IMR-90 (cell line): ENCODE data around the gene SIPA1L3. TPM values are rescaled to one million over a fixed set of nuclear protein-coding genes. Genes with fewer than 3 reads are reported as not detected.

Source experiments
- ATAC-seq: fragments of 200-7000 bp; cut with Tn5 transposase; 2 replicates; pipeline ENCODE4 v1.9.1; 2020; ENCODE audit warnings: low read depth, mild to moderate bottlenecking, moderate library complexity
- BruUV-seq: library from RNA; stranded (reverse); fragments of 400-500 nt; replicated peaks from 2 replicates; lab custom pipeline; 2021; lab: Mats Ljungman, UMichigan
- CTCF ChIA-PET: fragments of 300-600 bp; formaldehyde crosslinking; extraction: SDS; loops from one replicate; lab custom pipeline; 2021; ENCODE audit warnings: antibody characterized with exemption; lab: Yijun Ruan, JAX
- POLR2A ChIA-PET: fragments of 300-600 bp; sonication (Branson Sonifier 250); formaldehyde crosslinking; loops from one replicate; lab custom pipeline; 2022; ENCODE audit warnings: antibody characterized with exemption; ENCODE audit not compliant: unreplicated experiment; lab: Charles Lee
- DNase-seq: peaks from one replicate; pipeline ENCODE4 v3.0.0; 2013
- H2AFZ ChIP-seq: replicated peaks from 2 replicates; pipeline ENCODE3; 2013; ENCODE audit warnings: low read length, mild to moderate bottlenecking; ENCODE audit not compliant: poor library complexity
- H2AK5ac ChIP-seq: 2 replicates; pipeline ENCODE4 v1.6.1; 2013; ENCODE audit warnings: low read depth, low read length, inconsistent platforms
- H2AK9ac ChIP-seq: replicated peaks from 2 replicates; pipeline ENCODE3; 2013; ENCODE audit warnings: mild to moderate bottlenecking, low read depth, low read length, moderate library complexity; ENCODE audit not compliant: poor library complexity
- H2BK120ac ChIP-seq: 2 replicates; pipeline ENCODE4 v1.6.1; 2013; ENCODE audit warnings: low read depth, low read length, inconsistent platforms
- H2BK15ac ChIP-seq: 3 replicates; pipeline ENCODE4 v1.6.1; 2013; ENCODE audit warnings: low read depth, low read length, inconsistent platforms
- H2BK20ac ChIP-seq: 2 replicates; pipeline ENCODE4 v1.6.1; 2013; ENCODE audit warnings: low read depth, mild to moderate bottlenecking, inconsistent platforms, low read length, moderate library complexity
- H2BK5ac ChIP-seq: 2 replicates; pipeline ENCODE4 v1.6.1; 2013; ENCODE audit warnings: mild to moderate bottlenecking, low read depth, low read length, inconsistent platforms; ENCODE audit not compliant: poor library complexity, severe bottlenecking
- H3K14ac ChIP-seq: replicated peaks from 2 replicates; pipeline ENCODE4 v1.6.1; 2013; ENCODE audit warnings: low read depth, low read length, inconsistent platforms
- H3K18ac ChIP-seq: 2 replicates; pipeline ENCODE4 v1.6.1; 2013; ENCODE audit warnings: low read depth, low read length, control low read depth
- H3K23ac ChIP-seq: 2 replicates; pipeline ENCODE4 v1.6.1; 2013; ENCODE audit warnings: low read depth, low read length, inconsistent platforms
- H3K27ac ChIP-seq: 2 replicates; pipeline ENCODE4 v1.5.1; 2013; ENCODE audit warnings: mild to moderate bottlenecking, control low read depth, low read length; ENCODE audit not compliant: insufficient read depth
- H3K27me3 ChIP-seq: 2 replicates; pipeline ENCODE4 v1.6.1; 2013; ENCODE audit warnings: low read length; ENCODE audit not compliant: control insufficient read depth, insufficient read depth
- H3K36me3 ChIP-seq: 2 replicates; pipeline ENCODE4 v1.6.1; 2013; ENCODE audit warnings: low read length, mixed read lengths; ENCODE audit not compliant: control insufficient read depth, insufficient read depth
- H3K4ac ChIP-seq: 2 replicates; pipeline ENCODE4 v1.6.1; 2013; ENCODE audit warnings: low read depth, low read length, inconsistent platforms
- H3K4me1 ChIP-seq: 2 replicates; pipeline ENCODE4 v1.6.1; 2013; ENCODE audit warnings: low read length, mixed read lengths; ENCODE audit not compliant: control insufficient read depth, insufficient read depth
- H3K4me2 ChIP-seq: 2 replicates; pipeline ENCODE4 v1.6.1; 2013; ENCODE audit warnings: low read depth, mild to moderate bottlenecking, control low read depth, low read length, moderate library complexity
- H3K4me3 ChIP-seq: 2 replicates; pipeline ENCODE4 v1.5.1; 2013; ENCODE audit warnings: low read depth, mild to moderate bottlenecking, control low read depth, low read length, moderate library complexity; ENCODE audit not compliant: insufficient read depth
- H3K56ac ChIP-seq: 2 replicates; pipeline ENCODE4 v1.6.1; 2013; ENCODE audit warnings: low read length, inconsistent platforms; ENCODE audit not compliant: insufficient read depth; ENCODE audit errors: extremely low read depth
- H3K79me1 ChIP-seq, 2 experiments: 2 replicates each; pipeline ENCODE4 v1.6.1; 2013; ENCODE audit warnings: low read length in 2 of 2, inconsistent platforms in 1 of 2, low read depth in 1 of 2
- H3K9ac ChIP-seq: 2 replicates; pipeline ENCODE4 v1.6.1; 2013; ENCODE audit warnings: low read depth, low read length, control low read depth
- H3K9me1 ChIP-seq: 2 replicates; pipeline ENCODE4 v1.6.1; 2013; ENCODE audit warnings: low read length, inconsistent platforms; ENCODE audit not compliant: insufficient read depth
- H3K9me3 ChIP-seq: 2 replicates; pipeline ENCODE4 v1.6.1; 2013; ENCODE audit warnings: low read length; ENCODE audit not compliant: control insufficient read depth, insufficient read depth
- H4K20me1 ChIP-seq: 2 replicates; pipeline ENCODE4 v1.6.1; 2013; ENCODE audit warnings: low read length, inconsistent platforms; ENCODE audit not compliant: insufficient read depth
- H4K5ac ChIP-seq: 2 replicates; pipeline ENCODE4 v1.6.1; 2013; ENCODE audit warnings: mild to moderate bottlenecking, low read depth, low read length, control low read depth
- H4K8ac ChIP-seq, 2 experiments: 2 replicates each; pipeline ENCODE4 v1.6.1; 2013; ENCODE audit warnings: low read depth in 2 of 2, low read length in 2 of 2, control low read depth in 1 of 2, inconsistent platforms in 1 of 2
- H4K91ac ChIP-seq: 2 replicates; pipeline ENCODE4 v1.6.1; 2013; ENCODE audit warnings: low read depth, low read length, inconsistent platforms; ENCODE audit not compliant: insufficient read depth
- BHLHE40 ChIP-seq: fragments of 150-350 bp; IDR thresholded peaks from 2 replicates; pipeline ENCODE4 v1.6.1; 2016; ENCODE audit warnings: mild to moderate bottlenecking, low read depth, low read length
- CEBPB ChIP-seq: IDR thresholded peaks from 2 replicates; pipeline ENCODE4 v1.6.1; 2012; ENCODE audit warnings: low read depth, low read length, improper control_type of control experiment
- CHD1 ChIP-seq: IDR thresholded peaks from 2 replicates; pipeline ENCODE4 v1.6.1; 2012; ENCODE audit warnings: low read depth, low read length, improper control_type of control experiment
- ELK1 ChIP-seq: fragments of 150-350 bp; IDR thresholded peaks from 2 replicates; pipeline ENCODE4 v1.6.1; 2016; ENCODE audit warnings: low read depth, mild to moderate bottlenecking, low read length, moderate library complexity, borderline replicate concordance
- FOS ChIP-seq: fragments of 150-350 bp; IDR thresholded peaks from 2 replicates; pipeline ENCODE4 v1.6.1; 2016; ENCODE audit warnings: low read depth, low read length
- MAFK ChIP-seq: IDR thresholded peaks from 2 replicates; pipeline ENCODE4 v1.6.1; 2012; ENCODE audit warnings: low read depth, low read length, improper control_type of control experiment
- MAZ ChIP-seq: IDR thresholded peaks from 2 replicates; pipeline ENCODE4 v1.6.1; 2012; ENCODE audit warnings: low read depth, mild to moderate bottlenecking, low read length, improper control_type of control experiment, moderate library complexity, borderline replicate concordance
- MXI1 ChIP-seq: IDR thresholded peaks from 2 replicates; pipeline ENCODE4 v1.6.1; 2012; ENCODE audit warnings: low read depth, mild to moderate bottlenecking, low read length, moderate library complexity, borderline replicate concordance
- NFE2L2 ChIP-seq: fragments of 150-350 bp; IDR thresholded peaks from 2 replicates; pipeline ENCODE4 v1.6.1; 2016; ENCODE audit warnings: low read depth, mild to moderate bottlenecking, low read length
- POLR2A ChIP-seq: IDR thresholded peaks from 2 replicates; pipeline ENCODE4 v1.6.1; 2012; ENCODE audit warnings: mild to moderate bottlenecking, low read depth, low read length
- RAD21 ChIP-seq: IDR thresholded peaks from 2 replicates; pipeline ENCODE4 v1.6.1; 2012; ENCODE audit warnings: low read length, improper control_type of control experiment
- RCOR1 ChIP-seq: IDR thresholded peaks from 2 replicates; pipeline ENCODE4 v1.6.1; 2012; ENCODE audit warnings: mild to moderate bottlenecking, low read length, improper control_type of control experiment; ENCODE audit not compliant: insufficient replicate concordance
- SMC3 ChIP-seq: fragments of 150-350 bp; IDR thresholded peaks from 2 replicates; pipeline ENCODE4 v1.6.1; 2016; ENCODE audit warnings: low read depth, mild to moderate bottlenecking, antibody characterized with exemption, low read length, moderate library complexity
- WGBS, 2 experiments: methylation state at CpG; one replicate each; pipeline versions ENCODE4 v1.1.5 to v1.1.7; 2013; ENCODE audit warnings: missing lambda C conversion rate in 2 of 2; ENCODE audit not compliant: insufficient read length in 1 of 2; ENCODE audit errors: extremely low coverage in 2 of 2; 5-methylcytosine and 5-hydroxymethylcytosine counted together
- dilution Hi-C: fragments of 300-500 bp; cut with HindIII; formaldehyde crosslinking; loops from one replicate; pipeline ENCODE4 v1.14.3; 2018; ENCODE audit warnings: low sequenced_read_pairs; ENCODE audit not compliant: unreplicated experiment
- in situ Hi-C: fragments of 300-500 bp; cut with MboI; formaldehyde crosslinking; loops from 3 replicates; pipeline ENCODE4 v1.14.3; 2019; ENCODE audit warnings: low sequenced_read_pairs, inconsistent platforms, mixed read lengths
- intact Hi-C: fragments of 100-400 bp; cut with micrococcal nuclease; formaldehyde crosslinking; loops from 2 replicates; pipeline ENCODE4 v1.10.0; 2022
- polyA plus RNA-seq, 3 experiments: library from polyadenylated mRNA; depleted of rRNA; stranded (reverse); fragments of >200 nt; gene quantifications; 2 replicates each; pipeline ENCODE4 v1.2.3, GENCODE V29; 2012; ENCODE audit warnings: low replicate concordance in 1 of 3
- total RNA-seq: library from RNA; depleted of rRNA; stranded (reverse); fragments of >200 nt; gene quantifications from 2 replicates; pipeline ENCODE4 v1.2.3, GENCODE V29; 2012
- TF ChIP-seq, protein P1 (sequence below): fragments of 150-350 bp; IDR thresholded peaks from 2 replicates; pipeline ENCODE4 v1.6.1; 2017; ENCODE audit warnings: mild to moderate bottlenecking, antibody characterized with exemption, low read length, low read depth
- TF ChIP-seq, protein P2 (sequence below): conservative IDR thresholded peaks from 2 replicates; pipeline ENCODE4 v1.5.1; 2012; ENCODE audit warnings: mild to moderate bottlenecking, low read depth, low read length, improper control_type of control experiment

SIPA1L3 gene
- total and polyA plus RNA-seq, 2 of the 4 experiments (the other 2 are of a cell fraction), result 4.1 to 9.4 TPM

- TF ChIP-seq SMC3, result no peak
- no peak for TF ChIP-seq MAFK
- TF ChIP-seq POLR2A, result no peak
- no peak for TF ChIP-seq CHD1
- TF ChIP-seq NFE2L2, result no peak
- TF ChIP-seq MXI1, result no peak
- no peak for TF ChIP-seq BHLHE40
- no peak for TF ChIP-seq RAD21
- TF ChIP-seq CEBPB, result no peak
- no peak for TF ChIP-seq FOS
- TF ChIP-seq, protein P1, sequence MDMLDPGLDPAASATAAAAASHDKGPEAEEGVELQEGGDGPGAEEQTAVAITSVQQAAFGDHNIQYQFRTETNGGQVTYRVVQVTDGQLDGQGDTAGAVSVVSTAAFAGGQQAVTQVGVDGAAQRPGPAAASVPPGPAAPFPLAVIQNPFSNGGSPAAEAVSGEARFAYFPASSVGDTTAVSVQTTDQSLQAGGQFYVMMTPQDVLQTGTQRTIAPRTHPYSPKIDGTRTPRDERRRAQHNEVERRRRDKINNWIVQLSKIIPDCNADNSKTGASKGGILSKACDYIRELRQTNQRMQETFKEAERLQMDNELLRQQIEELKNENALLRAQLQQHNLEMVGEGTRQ, result no peak
- no peak for TF ChIP-seq MAZ
- TF ChIP-seq RCOR1, result no peak
- TF ChIP-seq, protein P2, sequence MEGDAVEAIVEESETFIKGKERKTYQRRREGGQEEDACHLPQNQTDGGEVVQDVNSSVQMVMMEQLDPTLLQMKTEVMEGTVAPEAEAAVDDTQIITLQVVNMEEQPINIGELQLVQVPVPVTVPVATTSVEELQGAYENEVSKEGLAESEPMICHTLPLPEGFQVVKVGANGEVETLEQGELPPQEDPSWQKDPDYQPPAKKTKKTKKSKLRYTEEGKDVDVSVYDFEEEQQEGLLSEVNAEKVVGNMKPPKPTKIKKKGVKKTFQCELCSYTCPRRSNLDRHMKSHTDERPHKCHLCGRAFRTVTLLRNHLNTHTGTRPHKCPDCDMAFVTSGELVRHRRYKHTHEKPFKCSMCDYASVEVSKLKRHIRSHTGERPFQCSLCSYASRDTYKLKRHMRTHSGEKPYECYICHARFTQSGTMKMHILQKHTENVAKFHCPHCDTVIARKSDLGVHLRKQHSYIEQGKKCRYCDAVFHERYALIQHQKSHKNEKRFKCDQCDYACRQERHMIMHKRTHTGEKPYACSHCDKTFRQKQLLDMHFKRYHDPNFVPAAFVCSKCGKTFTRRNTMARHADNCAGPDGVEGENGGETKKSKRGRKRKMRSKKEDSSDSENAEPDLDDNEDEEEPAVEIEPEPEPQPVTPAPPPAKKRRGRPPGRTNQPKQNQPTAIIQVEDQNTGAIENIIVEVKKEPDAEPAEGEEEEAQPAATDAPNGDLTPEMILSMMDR, result no peak
- TF ChIP-seq ELK1, result no peak
- Histone ChIP-seq H3K9me1 (peaks cover 7% of the 10 kb centered on the region; the same call in 1 of the 2 replicates), H2AK9ac (no peak overlapping the region), H2BK120ac (no peak overlapping the region), H3K18ac (no peak overlapping the region), H2AK5ac (no peak overlapping the region), H2BK15ac (no peak overlapping the region), H4K5ac (no peak overlapping the region), H3K4ac (no peak overlapping the region), H3K9me3 (no peaks in the 10 kb centered on the region), H3K79me1 (peaks cover 4 to 31% of the 10 kb centered on the region in 2 experiments; a peak in 3 of 4 replicates), H3K4me2 (no peak overlapping the region), H4K91ac (no peak overlapping the region), H2AFZ (no peak overlapping the region), H3K4me1 (peaks cover 2% of the 10 kb centered on the region; the same call in 1 of the 2 replicates), H2BK20ac (no peak overlapping the region), H3K23ac (no peak overlapping the region), H3K36me3 (peaks cover 5% of the 10 kb centered on the region), H4K20me1 (no peaks in the 10 kb centered on the region; the same call in 1 of the 2 replicates), H3K9ac (no peak overlapping the region), H3K4me3 (no peak overlapping the region), H3K56ac (no peak overlapping the region), H4K8ac (no peak overlapping the region), H3K27ac (no peak overlapping the region), H2BK5ac (no peak overlapping the region), H3K27me3 (no peaks in the 10 kb centered on the region), H3K14ac (no peak overlapping the region)
- 90% methylated on average over 2 of the region's 6 CpGs; no CpG with 5 or more reads in 1 of the 2 experiments for WGBS, 2 experiments
- dilution Hi-C loops (no loop called here), in situ Hi-C loops (no loop called here), intact Hi-C loops (no loop called here)
- ATAC-seq (no peak), DNase-seq (no peak)
- CTCF ChIA-PET, result no interaction called here
- POLR2A ChIA-PET, result no interaction called here
- no TSS peak for BruUV-seq
These were observed 232.1 kb downstream of the SIPA1L3 start for GRCh38 chr19:38139122-38139521.
